ENCODE data around the gene LINS1.

Gene LINS1

GRCh38 chr15:100602064-100602822, at the start of gene LINS1, which contains the start of gene ASB7:
Gene LINS1, minus strand, starts transcription at chr15:100602184. Its CDS starts 21,342 bp downstream, at chr15:100580842.
Gene ASB7, plus strand, starts transcription at chr15:100602589. Its CDS starts 9,628 bp downstream, at chr15:100612217.
- Histone ChIP-seq H3K27me3 (ENCODE audit: insufficient read depth, low read length) (no peaks in the 10 kb centered on the region), H2AFZ (ENCODE audit: low read length, unreplicated experiment) (peak within 1 kb of the TSS; percentile 98), H3K36me3 (ENCODE audit: insufficient read depth, low read length) (no peaks in the 10 kb centered on the region; the same call in 1 of the 2 replicates), H3K4me3 (ENCODE audit: low read depth, low read length) (peak within 1 kb of the TSS; percentile 98), H3K79me2 (ENCODE audit: control insufficient read depth, insufficient read depth, low read length, unreplicated experiment) (peaks cover 83% of the 10 kb centered on the region), H3K27ac (ENCODE audit: low read depth, low read length) (peak within 1 kb of the TSS; percentile 35; the same call in 1 of the 2 replicates), H3K4me1 (ENCODE audit: control insufficient read depth, insufficient read depth, low read length, unreplicated experiment) (peaks cover 21% of the 10 kb centered on the region)

GRCh38 chr15:100651253-100651652, 49.3 kb upstream of the LINS1 start:
- Histone ChIP-seq H3K79me2 (ENCODE audit: control insufficient read depth, insufficient read depth, low read length, unreplicated experiment) (no peaks in the 10 kb centered on the region), H3K27ac (ENCODE audit: low read depth, low read length) (no peak overlapping the region), H3K4me1 (ENCODE audit: control insufficient read depth, insufficient read depth, low read length, unreplicated experiment) (no peaks in the 10 kb centered on the region), H3K4me3 (ENCODE audit: low read depth, low read length) (no peak overlapping the region), H3K27me3 (ENCODE audit: insufficient read depth, low read length) (no peaks in the 10 kb centered on the region), H2AFZ (ENCODE audit: low read length, unreplicated experiment) (no peak overlapping the region), H3K36me3 (ENCODE audit: insufficient read depth, low read length) (no peaks in the 10 kb centered on the region)

GRCh38 chr15:100650685-100651084, 48.7 kb upstream of the LINS1 start:
- Histone ChIP-seq H3K36me3 (ENCODE audit: insufficient read depth, low read length) (no peaks in the 10 kb centered on the region), H3K4me1 (ENCODE audit: control insufficient read depth, insufficient read depth, low read length, unreplicated experiment) (no peaks in the 10 kb centered on the region), H3K4me3 (ENCODE audit: low read depth, low read length) (no peak overlapping the region), H3K27ac (ENCODE audit: low read depth, low read length) (no peak overlapping the region), H3K27me3 (ENCODE audit: insufficient read depth, low read length) (no peaks in the 10 kb centered on the region), H3K79me2 (ENCODE audit: control insufficient read depth, insufficient read depth, low read length, unreplicated experiment) (no peaks in the 10 kb centered on the region), H2AFZ (ENCODE audit: low read length, unreplicated experiment) (no peak overlapping the region)

- Histone ChIP-seq H3K79me2 (ENCODE audit: control insufficient read depth, insufficient read depth, low read length, unreplicated experiment) (no peaks in the 10 kb centered on the region), H3K27me3 (ENCODE audit: insufficient read depth, low read length) (no peaks in the 10 kb centered on the region), H3K4me3 (ENCODE audit: low read depth, low read length) (no peak overlapping the region), H2AFZ (ENCODE audit: low read length, unreplicated experiment) (no peak overlapping the region), H3K27ac (ENCODE audit: low read depth, low read length) (no peak overlapping the region), H3K4me1 (ENCODE audit: control insufficient read depth, insufficient read depth, low read length, unreplicated experiment) (no peaks in the 10 kb centered on the region), H3K36me3 (ENCODE audit: insufficient read depth, low read length) (no peaks in the 10 kb centered on the region)
Measured at GRCh38 chr15:100648951-100649350, 47.0 kb upstream of the LINS1 start.

- Histone ChIP-seq H3K27me3 (ENCODE audit: insufficient read depth, low read length) (no peaks in the 10 kb centered on the region), H2AFZ (ENCODE audit: low read length, unreplicated experiment) (no peak overlapping the region), H3K27ac (ENCODE audit: low read depth, low read length) (no peak overlapping the region), H3K36me3 (ENCODE audit: insufficient read depth, low read length) (no peaks in the 10 kb centered on the region), H3K4me3 (ENCODE audit: low read depth, low read length) (no peak overlapping the region), H3K4me1 (ENCODE audit: control insufficient read depth, insufficient read depth, low read length, unreplicated experiment) (no peaks in the 10 kb centered on the region), H3K79me2 (ENCODE audit: control insufficient read depth, insufficient read depth, low read length, unreplicated experiment) (peaks cover 5% of the 10 kb centered on the region)
Measured at GRCh38 chr15:100645671-100646070, 43.7 kb upstream of the LINS1 start.

- H3K27ac ChIP-seq (ENCODE audit: low read depth, low read length) = no peak overlapping the region
- no peak overlapping the region for H3K4me3 ChIP-seq (ENCODE audit: low read depth, low read length)
- H2AFZ ChIP-seq (ENCODE audit: low read length, unreplicated experiment) = no peak overlapping the region
- H3K36me3 ChIP-seq (ENCODE audit: insufficient read depth, low read length) = no peaks in the 10 kb centered on the region
- H3K79me2 ChIP-seq (ENCODE audit: control insufficient read depth, insufficient read depth, low read length, unreplicated experiment) = peaks cover 13% of the 10 kb centered on the region
- no peaks in the 10 kb centered on the region for H3K27me3 ChIP-seq (ENCODE audit: insufficient read depth, low read length)
- H3K4me1 ChIP-seq (ENCODE audit: control insufficient read depth, insufficient read depth, low read length, unreplicated experiment) = no peaks in the 10 kb centered on the region
Measured at GRCh38 chr15:100642950-100643338, 41.0 kb upstream of the LINS1 start.

GRCh38 chr15:100642213-100642949, 40.4 kb upstream of the LINS1 start:
- Histone ChIP-seq H3K4me1 (ENCODE audit: control insufficient read depth, insufficient read depth, low read length, unreplicated experiment) (no peaks in the 10 kb centered on the region), H2AFZ (ENCODE audit: low read length, unreplicated experiment) (no peak overlapping the region), H3K36me3 (ENCODE audit: insufficient read depth, low read length) (no peaks in the 10 kb centered on the region), H3K79me2 (ENCODE audit: control insufficient read depth, insufficient read depth, low read length, unreplicated experiment) (peaks cover 13% of the 10 kb centered on the region), H3K4me3 (ENCODE audit: low read depth, low read length) (no peak overlapping the region), H3K27me3 (ENCODE audit: insufficient read depth, low read length) (no peaks in the 10 kb centered on the region), H3K27ac (ENCODE audit: low read depth, low read length) (no peak overlapping the region)

- Histone ChIP-seq H3K27me3 (ENCODE audit: insufficient read depth, low read length) (no peaks in the 10 kb centered on the region), H2AFZ (ENCODE audit: low read length, unreplicated experiment) (no peak overlapping the region), H3K27ac (ENCODE audit: low read depth, low read length) (no peak overlapping the region), H3K36me3 (ENCODE audit: insufficient read depth, low read length) (no peaks in the 10 kb centered on the region), H3K4me3 (ENCODE audit: low read depth, low read length) (no peak overlapping the region), H3K4me1 (ENCODE audit: control insufficient read depth, insufficient read depth, low read length, unreplicated experiment) (no peaks in the 10 kb centered on the region), H3K79me2 (ENCODE audit: control insufficient read depth, insufficient read depth, low read length, unreplicated experiment) (peaks cover 26% of the 10 kb centered on the region)
Measured at GRCh38 chr15:100638177-100638730, 36.3 kb upstream of the LINS1 start.

- H3K4me3 ChIP-seq (ENCODE audit: low read depth, low read length) = no peak overlapping the region
- H3K36me3 ChIP-seq (ENCODE audit: insufficient read depth, low read length) = no peaks in the 10 kb centered on the region
- no peak overlapping the region for H2AFZ ChIP-seq (ENCODE audit: low read length, unreplicated experiment)
- H3K27me3 ChIP-seq (ENCODE audit: insufficient read depth, low read length) = no peaks in the 10 kb centered on the region
- no peak overlapping the region for H3K27ac ChIP-seq (ENCODE audit: low read depth, low read length)
- H3K79me2 ChIP-seq (ENCODE audit: control insufficient read depth, insufficient read depth, low read length, unreplicated experiment) = peaks cover 26% of the 10 kb centered on the region
- no peaks in the 10 kb centered on the region for H3K4me1 ChIP-seq (ENCODE audit: control insufficient read depth, insufficient read depth, low read length, unreplicated experiment)
Measured at GRCh38 chr15:100635406-100636071, 33.6 kb upstream of the LINS1 start.

GRCh38 chr15:100633763-100634075, 31.7 kb upstream of the LINS1 start:
- H3K4me3 ChIP-seq (ENCODE audit: low read depth, low read length) = no peak overlapping the region
- no peaks in the 10 kb centered on the region for H3K4me1 ChIP-seq (ENCODE audit: control insufficient read depth, insufficient read depth, low read length, unreplicated experiment)
- no peaks in the 10 kb centered on the region for H3K27me3 ChIP-seq (ENCODE audit: insufficient read depth, low read length)
- H2AFZ ChIP-seq (ENCODE audit: low read length, unreplicated experiment) = no peak overlapping the region
- H3K79me2 ChIP-seq (ENCODE audit: control insufficient read depth, insufficient read depth, low read length, unreplicated experiment) = peaks cover 18% of the 10 kb centered on the region
- H3K36me3 ChIP-seq (ENCODE audit: insufficient read depth, low read length) = peaks cover 6% of the 10 kb centered on the region; the same call in 1 of the 2 replicates
- no peak overlapping the region for H3K27ac ChIP-seq (ENCODE audit: low read depth, low read length)

All from ACC112 (cell line).